Measurements from ENCODE around the gene NR1I3.
"Not testable (repeated sequence)": the region's sequence is repeated elsewhere in the genome, so short reads cannot be mapped to it uniquely, and the experiment has no call there.

NR1I3 gene, protein sequence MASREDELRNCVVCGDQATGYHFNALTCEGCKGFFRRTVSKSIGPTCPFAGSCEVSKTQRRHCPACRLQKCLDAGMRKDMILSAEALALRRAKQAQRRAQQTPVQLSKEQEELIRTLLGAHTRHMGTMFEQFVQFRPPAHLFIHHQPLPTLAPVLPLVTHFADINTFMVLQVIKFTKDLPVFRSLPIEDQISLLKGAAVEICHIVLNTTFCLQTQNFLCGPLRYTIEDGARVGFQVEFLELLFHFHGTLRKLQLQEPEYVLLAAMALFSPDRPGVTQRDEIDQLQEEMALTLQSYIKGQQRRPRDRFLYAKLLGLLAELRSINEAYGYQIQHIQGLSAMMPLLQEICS

DNA sequence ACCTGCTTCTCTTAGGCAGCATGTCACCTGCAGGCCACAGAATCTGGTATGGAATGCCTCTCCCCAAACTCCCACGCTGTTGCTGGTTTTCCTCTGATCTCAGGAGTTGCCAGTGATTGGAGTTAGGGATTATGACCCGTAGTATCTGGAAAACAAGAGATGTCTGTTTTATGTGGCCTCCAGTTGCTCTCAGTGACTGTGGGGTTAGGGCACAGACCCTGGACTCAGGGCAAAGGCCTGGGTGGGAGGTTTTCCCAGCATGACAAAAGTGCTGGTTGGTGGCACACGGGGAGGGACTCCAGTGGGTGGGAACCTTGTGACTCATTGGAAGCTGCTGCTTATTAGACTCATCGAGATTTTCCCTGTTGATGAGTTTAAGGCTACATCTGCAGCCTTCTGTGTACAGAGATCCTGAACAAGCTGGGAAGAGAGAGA lies at the start of gene NR1I3:
NR1I3 (minus strand) TSS at position 165 of the 435 bp plus-strand sequence. CDS start 1,638 bp downstream, outside the sequence.
- DNase-seq (ENCODE audit: low read depth) = no peak

DNA sequence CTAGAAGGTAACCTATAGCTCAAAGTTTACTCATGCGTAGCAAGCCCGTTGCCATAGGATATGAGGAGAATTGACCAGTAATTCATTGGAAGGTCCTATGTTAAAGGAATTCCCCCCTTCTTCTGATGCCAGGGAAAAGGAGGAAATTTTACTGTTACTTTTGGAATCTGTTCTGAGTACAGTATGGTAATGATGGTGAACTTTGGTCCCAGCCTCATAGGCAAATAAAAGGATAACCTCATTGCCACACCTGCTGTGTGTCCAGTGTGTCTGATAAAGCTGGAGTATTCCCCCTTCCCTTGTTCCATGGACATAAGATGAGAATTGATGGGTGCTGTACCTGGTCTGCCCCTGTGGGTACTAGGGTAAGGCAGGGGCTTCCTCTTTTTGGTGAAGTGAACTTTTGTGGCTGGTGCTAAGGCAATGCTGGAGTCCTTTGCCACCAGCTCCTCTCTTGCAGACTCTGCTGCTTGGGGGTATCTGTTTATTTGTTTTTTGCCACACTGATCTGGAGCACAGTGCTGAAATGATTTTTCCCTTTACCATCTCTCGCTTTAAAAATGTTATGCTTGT lies 49.6 kb upstream of the NR1I3 start:
- no peak for DNase-seq (ENCODE audit: low read depth)

DNA sequence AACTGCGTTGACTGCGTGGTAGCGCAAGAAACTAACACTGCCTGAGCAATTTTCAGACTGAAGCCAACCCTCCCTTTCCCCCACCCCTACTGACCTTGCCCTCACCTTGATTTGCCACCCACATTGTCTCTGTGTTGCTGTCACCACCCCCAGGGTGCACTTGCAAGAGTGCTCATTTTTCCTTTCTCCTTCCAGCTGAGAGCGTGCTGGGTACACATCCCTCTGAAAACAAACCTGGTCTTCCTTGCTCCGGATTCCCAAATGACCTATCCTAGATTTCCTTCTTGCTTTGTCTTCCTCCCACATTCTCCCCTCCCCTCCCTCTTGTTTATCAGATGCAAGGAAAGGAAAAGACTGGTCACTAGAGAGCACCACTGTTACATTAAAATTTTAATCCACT lies 47.5 kb upstream of the NR1I3 start:
- no peak for DNase-seq (ENCODE audit: low read depth)

DNA sequence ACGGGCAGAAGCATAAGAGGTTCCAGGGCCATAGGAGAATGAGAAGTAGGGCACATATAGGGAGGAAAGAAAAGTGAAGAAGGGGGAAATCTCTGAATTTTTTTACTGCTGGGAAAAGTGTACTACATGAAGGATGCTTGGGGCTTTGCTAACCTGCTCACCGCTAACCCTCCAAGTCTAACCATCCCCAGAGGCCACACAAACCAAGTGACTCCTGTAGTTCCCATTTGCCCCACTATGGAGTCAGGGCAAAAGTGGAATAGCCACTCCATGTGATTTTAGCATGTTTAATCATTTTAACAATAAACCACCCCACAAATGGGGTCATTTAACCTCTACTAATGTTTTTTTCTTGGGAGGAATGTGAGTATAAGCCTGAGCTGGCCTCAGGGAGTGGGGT lies 47.1 kb upstream of the NR1I3 start:
- no peak for DNase-seq (ENCODE audit: low read depth)

DNA sequence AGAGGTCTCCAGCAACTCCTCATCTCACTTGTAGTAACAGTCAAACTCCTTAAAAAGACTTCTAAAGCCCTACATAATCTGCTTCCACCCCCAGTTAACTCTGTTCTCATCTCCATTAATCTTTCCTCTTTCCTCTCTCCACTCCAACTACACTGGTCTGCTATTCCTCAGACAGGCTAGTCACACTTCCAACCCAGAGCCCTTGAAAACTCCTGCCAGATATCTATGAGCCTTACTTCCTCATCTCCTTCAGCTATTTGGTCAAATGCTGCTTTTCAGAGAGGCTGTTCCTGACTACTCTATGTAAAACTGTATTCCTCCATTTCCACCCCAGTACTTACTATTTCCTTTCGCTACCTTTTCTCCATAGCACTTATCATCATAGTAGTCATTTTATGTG lies 45.0 kb upstream of the NR1I3 start:
- no peak for DNase-seq (ENCODE audit: low read depth)

DNA sequence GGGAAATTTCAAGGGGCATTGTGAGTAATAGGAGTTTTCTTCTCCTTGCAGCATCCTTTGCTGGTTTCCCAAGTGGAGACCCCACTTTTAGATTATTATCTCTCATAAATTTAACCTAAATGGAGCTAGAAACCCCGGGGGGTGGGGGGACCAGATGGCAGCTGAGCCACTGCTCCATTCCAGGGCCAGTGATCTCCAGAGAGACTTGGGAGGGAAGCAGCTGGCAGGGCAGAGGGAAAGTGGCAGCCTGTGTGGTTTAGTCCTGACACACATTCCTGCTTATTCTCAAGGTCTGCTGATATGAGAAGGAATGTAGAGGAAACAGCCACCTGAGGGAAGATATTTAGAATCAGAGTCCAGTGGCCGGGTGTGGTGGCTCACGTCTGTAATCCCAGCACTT lies 36.9 kb upstream of the NR1I3 start:
- no peak for DNase-seq (ENCODE audit: low read depth)

DNA sequence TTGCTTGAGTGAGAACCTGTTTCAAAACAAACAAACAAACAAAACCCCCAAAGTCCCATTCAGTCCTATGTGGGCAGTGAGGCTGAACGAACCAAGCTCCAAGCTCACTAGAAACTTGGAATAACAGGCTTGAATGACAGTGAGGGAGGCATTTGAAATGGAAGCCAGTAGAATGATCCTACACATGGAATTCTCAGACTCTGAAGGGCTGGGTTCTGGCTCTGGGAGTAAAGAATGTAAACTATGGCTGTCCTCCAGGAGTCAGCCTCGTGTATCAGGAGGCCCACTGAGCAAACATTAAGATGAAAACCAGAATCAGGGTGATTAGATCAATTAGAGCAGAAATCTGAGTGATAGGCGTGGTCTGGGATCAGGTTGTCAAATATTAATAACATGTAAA lies 35.4 kb upstream of the NR1I3 start:
- DNase-seq (ENCODE audit: low read depth) = peak; percentile 29

DNA sequence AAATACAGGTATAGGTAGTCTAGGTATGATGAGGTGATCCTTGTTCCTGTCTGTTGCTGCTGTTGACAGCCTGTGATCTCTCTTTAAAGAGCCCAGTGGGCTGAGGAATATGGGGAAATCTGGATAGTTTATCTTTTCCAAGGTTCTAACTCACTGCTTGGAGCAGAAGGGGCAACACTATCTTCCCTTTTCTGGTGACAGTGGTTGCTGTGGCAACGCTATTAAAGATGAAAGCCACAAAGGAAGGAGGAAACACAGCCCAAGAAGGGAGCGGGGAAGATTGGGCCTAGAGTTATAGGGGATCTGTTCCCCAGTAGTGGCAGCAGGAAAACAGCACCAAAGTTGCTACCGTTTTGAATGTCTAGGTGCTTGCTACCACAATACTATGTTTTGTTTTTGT lies 29.3 kb upstream of the NR1I3 start:
- DNase-seq (ENCODE audit: low read depth) = no peak

DNA sequence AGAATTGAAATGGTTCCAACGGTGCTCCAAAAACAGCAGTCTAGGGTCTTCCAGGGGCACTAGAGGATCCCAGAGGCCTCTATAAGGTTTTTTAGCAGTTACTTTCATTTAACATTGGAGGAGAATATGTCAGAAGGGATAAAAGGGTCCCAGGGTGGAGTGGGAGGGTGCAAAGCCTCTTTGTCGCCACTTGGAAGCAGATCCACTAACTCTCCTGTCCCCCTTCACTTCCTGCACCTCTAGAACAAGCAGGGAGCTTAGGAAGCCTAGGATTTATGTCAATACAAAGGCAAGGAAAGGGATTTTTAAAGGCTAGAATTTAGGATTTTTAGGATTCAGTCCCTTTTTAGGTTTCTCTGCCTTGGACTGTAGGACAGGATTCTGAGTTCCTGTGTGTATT lies 28.8 kb upstream of the NR1I3 start:
- DNase-seq (ENCODE audit: low read depth) = no peak

DNA sequence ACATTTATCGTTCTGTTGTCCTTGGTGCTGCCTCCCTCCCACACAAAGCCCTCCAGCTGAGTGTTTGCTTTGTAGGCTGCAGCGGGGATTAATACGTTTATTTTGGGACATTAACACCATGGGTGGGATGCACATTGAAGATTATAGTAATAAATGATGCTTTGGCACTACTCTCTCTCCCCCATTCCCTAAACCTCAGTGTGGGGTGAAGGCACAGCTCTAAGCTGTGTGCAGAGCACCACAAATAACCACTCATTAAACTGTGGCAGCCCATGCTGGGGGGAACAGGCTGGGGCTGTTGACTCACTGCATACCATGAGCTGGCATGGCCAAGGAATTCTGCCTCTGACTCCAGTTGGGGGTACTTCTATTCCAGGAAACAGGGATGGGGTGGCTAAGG lies 28.2 kb upstream of the NR1I3 start:
- peak; percentile 36 for DNase-seq (ENCODE audit: low read depth)

DNA sequence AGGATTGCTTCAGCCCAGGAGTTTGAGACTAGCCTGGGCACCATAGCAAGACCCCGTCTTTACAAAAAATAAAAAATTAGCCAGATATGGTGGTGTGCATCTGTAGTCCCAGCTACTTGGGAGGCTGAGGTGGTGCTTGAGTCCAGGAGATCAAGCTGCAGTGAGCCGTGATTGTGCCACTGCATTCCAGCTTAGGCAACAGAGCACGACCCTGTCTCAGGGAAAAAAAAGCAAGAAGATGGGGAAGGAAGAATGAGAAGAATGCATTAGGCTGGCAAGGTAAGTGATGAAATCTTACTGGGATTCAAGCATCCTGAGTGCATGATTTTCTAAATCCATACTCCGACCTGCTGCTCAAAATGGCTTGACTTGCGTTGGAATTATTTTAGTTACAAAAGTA lies 27.3 kb upstream of the NR1I3 start:
- DNase-seq (ENCODE audit: low read depth) = no peak

DNA sequence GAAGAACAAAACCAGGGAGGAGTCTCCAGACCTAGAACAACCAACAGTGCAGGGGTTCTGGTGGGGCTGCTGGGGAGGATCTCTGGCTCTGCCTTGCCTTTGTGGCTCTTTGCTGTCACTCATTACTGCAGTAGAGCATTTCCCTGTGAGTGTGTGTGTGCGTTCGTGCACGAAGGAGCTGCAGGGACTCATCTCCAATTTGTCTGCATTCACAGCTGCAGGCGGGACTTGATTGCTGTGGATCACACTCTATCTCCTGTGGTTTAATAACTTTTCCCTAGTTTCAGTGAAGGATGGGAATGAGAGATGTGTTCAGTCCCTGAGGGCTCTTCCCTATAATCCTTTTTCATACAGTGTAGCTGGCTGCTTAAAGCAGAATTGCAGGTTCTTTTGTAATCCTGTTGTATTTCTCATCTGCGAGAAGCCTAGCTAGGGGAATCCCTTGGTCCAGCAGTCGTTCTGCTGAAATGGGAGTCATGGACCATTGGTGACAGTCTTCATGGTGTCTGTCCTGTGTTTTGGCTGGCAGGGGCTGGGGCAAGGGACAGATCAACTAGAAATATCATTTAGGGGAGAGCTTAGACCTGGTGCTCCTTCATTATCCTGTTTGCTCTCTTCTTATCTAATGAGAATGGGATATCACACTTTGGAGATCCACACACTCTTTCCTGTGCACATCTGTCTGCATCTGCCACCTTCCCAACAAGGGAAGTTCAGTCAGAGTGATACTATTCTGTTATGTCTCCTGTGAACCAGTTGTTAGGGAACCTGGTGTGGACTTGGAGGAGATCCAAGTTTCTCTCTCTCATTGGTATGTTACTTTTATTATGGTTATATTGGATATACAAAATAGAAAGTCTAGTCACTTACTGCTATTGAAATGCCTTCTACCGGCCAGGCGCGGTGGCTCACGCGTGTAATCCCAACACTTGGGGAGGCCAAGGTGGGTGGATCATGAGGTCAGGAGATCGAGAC lies 23.5 kb upstream of the NR1I3 start:
- DNase-seq (ENCODE audit: low read depth) = no peak

DNA sequence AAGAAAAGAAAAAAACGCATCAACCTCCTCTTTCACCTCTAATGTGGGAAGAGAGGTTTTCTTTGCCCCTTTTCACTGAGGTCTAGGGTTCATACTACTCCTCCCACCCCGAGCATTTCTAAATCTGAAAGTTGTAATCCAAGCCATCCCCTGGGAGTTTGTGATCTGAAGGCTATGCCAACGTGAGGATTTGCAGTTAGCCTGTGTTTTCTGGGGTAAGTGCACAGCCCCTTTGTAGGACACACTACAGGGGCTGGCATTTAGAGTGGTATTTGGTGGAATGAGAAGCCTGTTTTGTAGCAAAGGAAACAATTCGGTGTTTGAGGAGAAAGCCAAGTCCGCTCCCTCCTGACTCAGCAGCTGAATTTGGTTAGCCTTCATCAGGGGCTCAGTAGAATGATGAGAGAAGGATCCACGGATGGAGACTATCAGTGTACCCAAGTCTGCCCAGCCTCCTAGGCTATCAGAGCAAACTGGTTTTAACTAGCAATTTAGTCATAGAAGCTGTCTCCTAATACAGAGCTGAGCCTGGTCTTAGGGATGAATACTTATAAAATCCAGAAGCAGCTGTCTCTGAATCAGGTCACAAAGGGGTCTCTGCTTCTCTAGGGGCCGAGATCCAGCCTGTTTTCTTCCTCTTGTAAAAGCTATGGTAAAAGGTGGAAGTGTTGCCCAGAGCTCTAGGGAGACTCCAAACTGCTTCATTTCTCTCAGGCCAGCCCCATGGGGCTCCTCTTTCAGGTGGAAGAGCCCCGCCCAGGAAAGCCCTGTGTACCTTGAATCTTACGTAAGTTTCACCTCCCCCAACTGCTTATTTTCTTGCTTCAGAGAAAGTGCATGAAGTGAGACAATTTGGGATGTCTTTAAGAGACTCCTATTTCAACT lies 22.6 kb upstream of the NR1I3 start:
- DNase-seq (ENCODE audit: low read depth) = no peak

DNA sequence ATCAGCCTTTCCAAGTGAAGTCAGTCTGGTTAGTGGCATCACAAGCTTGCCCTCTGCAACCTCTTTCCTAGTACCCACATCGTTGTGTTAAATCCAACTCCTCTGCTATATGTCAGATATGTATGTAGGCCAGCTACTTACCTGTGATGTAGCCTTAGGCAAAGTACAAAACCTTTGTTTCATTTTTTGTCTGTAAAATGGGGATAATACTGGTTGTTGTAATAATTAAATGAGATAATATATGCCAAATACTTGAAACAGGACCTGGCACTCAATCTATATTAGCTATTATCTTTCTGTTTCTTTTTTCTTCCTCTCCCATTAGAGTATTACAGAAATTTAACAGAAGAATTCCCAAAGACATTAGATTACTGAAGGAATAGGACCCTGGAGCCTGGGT lies 21.8 kb upstream of the NR1I3 start:
- no peak for DNase-seq (ENCODE audit: low read depth)

DNA sequence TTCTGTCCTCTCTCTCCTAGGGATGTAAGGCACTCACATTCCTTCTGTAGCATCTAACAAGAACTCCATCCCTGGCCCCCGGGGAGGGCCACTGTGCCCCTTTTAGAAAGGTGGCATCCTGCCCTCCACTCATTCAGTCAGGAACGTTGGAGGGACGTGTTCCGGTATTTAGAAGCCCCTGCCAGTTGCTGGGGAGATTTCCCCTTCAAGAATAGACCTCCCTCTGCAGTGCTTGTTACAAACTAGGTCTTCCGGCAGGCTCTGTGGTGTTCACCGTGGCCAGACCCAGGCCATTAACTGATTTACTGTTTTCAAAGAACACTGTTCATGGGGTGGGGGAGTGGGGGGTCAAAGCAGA lies 21.3 kb upstream of the NR1I3 start:
- no peak for DNase-seq (ENCODE audit: low read depth)

DNA sequence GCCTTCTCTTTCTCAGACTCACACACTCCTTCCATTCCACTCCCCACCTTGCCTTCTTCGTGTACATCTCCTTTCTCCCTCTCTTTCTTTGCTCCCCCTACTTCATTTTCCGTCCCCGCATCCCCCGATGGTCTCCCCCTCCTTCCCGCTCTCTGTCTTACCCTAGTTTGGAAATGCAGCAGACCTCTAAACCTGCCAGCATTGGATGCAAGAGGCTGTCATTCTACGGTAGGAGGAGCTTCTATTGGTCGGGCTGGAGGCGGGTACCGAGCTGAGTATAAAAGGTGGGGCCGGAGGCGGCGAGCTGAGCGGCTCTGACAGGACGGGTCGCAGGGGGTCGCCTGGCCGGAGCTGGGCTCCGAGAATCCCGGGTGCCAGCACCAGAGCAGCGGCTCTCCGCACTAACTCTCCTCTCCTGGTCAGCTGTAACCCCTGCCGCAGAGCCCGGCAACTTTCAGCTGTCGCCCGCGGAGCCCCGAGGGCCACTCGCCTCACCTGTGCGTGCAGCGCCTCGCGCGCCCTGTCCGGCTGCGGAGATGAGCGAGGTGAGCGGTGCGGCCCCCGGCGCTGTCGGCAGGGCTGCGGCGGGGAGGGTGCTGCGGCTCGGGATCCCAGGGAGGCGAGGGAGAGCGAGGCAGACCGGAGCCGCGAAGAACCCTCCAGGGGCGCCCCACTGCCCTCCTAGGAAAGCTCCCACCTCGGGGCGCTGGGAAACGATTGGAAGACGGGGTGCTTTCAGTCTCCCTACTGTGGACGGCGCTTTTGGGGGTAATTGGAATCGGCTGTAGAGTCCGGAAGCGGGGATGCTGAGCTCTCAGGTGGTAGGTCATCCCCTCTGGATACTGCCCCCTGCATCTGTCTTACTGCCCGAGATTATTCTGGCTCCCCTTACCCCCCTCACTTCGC lies 20.7 kb upstream of the NR1I3 start, which contains the start of gene PCP4L1:
PCP4L1 (plus strand) TSS at position 307 of the 906 bp plus-strand sequence; CDS start at position 537, 230 bp downstream.
- peak; percentile 58 for DNase-seq (ENCODE audit: low read depth)

DNA sequence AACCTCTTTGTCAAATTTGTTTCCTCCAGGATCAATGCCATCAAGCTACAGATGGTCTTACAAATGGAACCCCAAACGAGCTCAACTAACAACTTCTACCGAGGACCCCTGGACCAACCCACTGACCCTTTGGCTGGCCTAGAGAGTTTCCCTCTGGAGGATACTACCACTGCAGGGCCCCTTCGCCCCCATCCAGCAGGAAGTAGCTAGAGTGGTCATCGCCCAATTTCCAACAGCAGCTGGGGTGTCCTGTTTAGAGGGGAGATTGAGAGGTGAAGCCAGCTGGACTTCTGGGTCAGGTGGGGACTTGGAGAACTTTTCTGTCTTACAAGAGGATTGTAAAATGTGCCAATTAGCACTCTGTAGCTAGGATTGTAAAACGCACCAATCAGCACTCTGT lies 19.1 kb upstream of the NR1I3 start:
- not testable (repeated sequence) for DNase-seq (ENCODE audit: low read depth)

DNA sequence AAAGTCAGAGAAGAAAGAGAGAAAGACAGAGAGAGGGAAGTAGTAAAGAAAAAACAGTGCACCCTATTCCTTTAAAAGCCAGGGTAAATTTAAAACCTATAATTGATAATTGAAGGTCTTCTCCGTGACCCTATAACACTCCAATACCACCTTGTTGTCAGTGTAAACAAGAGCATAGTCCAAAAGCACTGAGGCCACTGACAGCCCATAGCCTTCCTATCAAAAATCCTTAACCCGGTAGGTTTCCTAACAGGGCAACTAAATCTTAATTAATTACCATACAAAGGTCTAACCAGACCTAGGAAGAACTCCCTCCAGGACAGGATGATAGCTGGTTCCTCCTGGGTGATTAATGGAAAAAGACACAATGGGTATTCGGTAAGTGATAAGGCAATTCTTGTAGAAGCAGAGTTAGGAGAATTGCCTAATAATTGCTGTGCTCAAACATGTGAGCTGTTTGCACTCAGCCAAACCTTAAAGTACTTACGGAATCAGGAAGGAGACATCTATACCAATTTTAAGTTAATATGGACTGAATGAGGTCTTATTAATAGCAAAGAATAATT lies 18.0 kb upstream of the NR1I3 start:
- DNase-seq (ENCODE audit: low read depth) = not testable (repeated sequence)

DNA sequence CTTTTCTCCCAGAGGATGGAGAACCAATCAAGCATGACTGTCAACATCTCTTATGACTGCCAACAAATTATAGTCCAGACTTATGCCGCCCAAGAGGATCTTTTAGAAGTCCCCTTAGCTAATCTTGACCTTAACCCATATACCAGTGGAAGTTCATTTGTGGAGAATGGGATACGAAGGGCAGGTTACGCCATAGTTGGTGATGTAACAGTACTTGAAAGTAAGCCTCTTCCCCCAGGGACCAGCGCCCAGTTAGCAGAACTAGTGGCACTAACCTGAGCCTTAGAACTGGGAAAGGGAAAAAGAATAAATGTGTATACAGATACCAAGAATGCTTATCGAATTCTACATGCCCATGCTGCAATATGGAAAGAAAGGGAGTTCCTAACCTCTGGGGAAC lies 17.3 kb upstream of the NR1I3 start:
- DNase-seq (ENCODE audit: low read depth) = not testable (repeated sequence)

DNA sequence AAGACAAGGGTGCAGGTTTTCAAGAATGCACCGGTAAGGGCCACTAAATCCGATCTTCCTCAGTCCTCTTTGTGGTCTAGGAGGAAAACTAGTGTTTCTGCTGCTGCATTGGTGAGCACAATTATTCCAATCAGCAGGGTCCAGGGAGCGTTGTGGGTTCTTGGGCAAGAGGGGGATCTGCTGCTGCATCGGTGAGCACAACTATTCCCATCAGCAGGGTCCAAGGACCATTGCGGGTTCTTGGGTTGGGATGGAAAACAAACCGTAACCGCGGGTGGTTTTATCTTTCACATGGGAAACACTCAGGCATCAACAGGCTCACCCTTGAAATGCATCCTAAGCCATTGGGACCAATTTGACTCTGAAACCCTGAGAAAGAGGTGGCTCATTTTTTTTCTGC lies 13.6 kb upstream of the NR1I3 start:
- DNase-seq (ENCODE audit: low read depth) = no peak

Data from EH (cell line).